GM12875 (cell line): ENCODE measurements around the gene SETBP1.

Experiments used
- H3K4me3 ChIP-seq: one replicate; pipeline ENCODE4 v1.5.1; 2011; ENCODE audit warnings: low read depth, low read length, control low read depth
- TF ChIP-seq, protein P1 (sequence below): IDR thresholded peaks from 2 replicates; pipeline ENCODE4 v1.5.1; 2011; ENCODE audit warnings: low read depth, mild to moderate bottlenecking, control low read depth, inconsistent platforms, low read length, moderate library complexity, borderline replicate concordance; ENCODE audit not compliant: insufficient read depth

Gene SETBP1

DNA sequence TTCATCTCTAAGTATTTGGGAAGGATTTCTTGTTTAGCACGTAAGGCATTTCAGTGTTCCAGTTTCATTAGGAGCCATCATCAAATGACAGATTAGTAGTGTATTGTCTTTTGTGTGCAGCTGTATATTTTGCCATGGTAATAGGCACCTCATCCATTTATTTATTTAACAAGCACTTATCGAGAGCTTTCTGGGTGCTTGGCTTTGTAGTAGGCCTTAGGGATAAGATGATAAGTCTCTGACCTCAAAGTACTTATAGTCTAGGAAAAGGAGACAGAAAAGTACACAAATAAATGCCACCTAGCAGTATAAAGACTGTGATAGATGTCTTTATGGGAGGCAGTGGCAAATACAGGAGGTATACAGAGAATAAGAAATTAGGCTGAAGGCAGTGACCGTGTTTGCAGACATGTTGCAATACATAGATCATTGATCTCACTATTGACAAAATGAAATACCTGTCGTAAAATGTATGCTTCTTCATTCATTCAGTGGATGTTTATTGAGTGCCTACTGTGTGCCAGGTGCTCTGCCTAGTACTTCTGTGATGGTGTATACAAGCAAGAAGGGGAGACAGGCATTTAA is 265.9 kb downstream of the SETBP1 start:
- TF ChIP-seq, protein P1, sequence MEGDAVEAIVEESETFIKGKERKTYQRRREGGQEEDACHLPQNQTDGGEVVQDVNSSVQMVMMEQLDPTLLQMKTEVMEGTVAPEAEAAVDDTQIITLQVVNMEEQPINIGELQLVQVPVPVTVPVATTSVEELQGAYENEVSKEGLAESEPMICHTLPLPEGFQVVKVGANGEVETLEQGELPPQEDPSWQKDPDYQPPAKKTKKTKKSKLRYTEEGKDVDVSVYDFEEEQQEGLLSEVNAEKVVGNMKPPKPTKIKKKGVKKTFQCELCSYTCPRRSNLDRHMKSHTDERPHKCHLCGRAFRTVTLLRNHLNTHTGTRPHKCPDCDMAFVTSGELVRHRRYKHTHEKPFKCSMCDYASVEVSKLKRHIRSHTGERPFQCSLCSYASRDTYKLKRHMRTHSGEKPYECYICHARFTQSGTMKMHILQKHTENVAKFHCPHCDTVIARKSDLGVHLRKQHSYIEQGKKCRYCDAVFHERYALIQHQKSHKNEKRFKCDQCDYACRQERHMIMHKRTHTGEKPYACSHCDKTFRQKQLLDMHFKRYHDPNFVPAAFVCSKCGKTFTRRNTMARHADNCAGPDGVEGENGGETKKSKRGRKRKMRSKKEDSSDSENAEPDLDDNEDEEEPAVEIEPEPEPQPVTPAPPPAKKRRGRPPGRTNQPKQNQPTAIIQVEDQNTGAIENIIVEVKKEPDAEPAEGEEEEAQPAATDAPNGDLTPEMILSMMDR, result no peak
- no peak overlapping the region for H3K4me3 ChIP-seq

DNA sequence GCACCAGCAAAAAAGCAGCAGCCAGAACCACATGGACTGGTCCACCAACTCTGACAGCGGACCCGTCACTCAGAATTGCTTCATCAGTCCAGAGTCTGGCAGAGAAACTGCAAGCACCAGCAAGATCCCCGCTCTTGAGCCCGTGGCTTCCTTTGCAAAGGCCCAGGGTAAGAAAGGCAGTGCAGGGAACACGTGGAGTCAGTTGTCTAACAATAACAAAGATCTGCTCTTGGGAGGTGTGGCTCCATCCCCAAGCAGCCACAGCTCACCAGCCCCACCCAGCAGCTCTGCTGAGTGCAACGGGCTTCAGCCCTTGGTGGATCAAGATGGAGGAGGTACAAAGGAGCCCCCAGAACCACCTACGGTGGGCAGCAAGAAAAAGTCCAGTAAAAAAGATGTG is 269.3 kb downstream of the SETBP1 start:
- no peak overlapping the region for H3K4me3 ChIP-seq
- TF ChIP-seq, protein P1, result no peak

DNA sequence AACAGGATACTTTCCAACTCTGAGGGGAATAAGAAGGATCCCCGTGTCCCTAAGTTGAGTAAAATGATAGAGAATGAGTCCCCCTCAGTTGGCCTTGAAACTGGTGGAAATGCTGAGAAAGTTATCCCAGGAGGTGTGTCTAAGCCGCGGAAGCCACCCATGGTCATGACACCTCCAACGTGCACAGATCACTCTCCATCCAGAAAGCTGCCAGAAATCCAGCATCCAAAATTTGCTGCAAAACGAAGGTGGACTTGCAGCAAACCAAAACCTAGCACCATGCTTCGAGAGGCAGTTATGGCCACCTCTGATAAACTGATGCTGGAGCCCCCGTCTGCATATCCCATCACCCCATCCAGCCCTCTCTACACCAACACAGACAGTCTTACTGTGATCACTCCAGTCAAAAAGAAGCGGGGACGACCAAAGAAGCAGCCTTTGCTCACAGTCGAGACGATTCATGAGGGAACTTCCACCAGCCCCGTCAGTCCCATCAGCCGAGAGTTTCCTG is 270.1 kb downstream of the SETBP1 start:
- no peak overlapping the region for H3K4me3 ChIP-seq
- TF ChIP-seq, protein P1, result no peak

DNA sequence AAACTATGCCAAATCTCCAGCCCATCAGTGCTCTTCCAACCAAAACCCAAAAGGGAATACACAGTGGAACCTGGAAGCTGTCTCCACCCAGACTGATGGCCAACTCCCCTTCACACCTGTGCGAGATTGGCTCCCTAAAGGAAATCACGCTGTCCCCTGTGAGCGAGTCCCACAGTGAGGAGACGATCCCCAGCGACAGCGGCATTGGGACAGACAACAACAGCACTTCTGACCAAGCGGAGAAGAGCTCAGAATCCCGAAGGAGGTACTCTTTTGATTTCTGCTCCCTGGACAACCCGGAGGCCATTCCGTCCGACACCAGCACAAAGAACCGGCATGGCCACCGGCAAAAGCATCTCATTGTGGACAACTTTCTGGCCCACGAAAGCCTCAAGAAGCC is 271.1 kb downstream of the SETBP1 start:
- TF ChIP-seq, protein P1, result no peak
- no peak overlapping the region for H3K4me3 ChIP-seq

DNA sequence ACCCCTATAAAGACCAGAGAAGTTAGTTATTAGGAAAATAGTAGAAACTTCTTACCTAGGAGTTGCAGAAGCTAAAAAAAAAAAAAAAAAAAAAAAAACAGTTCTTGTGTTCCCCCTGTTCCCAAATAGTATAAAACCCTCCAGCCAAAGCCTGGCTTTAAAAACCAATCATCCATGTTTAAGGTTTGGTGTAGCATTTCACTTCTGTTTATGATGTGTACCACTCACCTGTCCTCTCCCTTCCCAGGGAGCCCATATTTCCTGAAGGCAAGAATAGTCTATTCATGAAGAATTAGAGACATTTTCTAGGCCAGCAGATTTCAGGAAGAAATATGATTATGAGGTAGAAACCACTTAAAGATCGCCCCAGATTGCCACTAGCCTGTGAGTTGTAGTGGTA is 273.6 kb downstream of the SETBP1 start:
- no peak overlapping the region for H3K4me3 ChIP-seq

DNA sequence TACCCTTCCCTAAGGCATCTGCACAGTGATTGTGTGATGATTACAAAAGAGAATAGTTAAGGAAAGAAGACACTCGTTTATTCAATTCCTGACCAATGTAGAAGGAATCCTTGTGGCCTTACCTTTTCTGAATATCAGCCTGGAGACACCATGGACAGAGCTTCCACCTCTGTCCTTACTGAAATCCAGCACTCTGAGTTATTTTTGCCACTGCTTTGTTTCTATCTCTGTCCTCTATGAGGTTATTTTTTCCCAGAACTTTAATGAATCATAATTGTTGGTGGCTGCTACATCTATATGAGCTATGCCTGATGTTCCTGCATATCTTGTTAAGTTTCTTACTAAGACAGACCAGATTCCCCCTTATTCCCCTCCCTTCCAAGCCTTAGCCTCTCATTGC is 275.1 kb downstream of the SETBP1 start:
- H3K4me3 ChIP-seq, result no peak overlapping the region
- TF ChIP-seq, protein P1, result no peak

More for the DNA sequence above, 273.6 kb downstream of the SETBP1 start:
- TF ChIP-seq, protein P1, result no peak

DNA sequence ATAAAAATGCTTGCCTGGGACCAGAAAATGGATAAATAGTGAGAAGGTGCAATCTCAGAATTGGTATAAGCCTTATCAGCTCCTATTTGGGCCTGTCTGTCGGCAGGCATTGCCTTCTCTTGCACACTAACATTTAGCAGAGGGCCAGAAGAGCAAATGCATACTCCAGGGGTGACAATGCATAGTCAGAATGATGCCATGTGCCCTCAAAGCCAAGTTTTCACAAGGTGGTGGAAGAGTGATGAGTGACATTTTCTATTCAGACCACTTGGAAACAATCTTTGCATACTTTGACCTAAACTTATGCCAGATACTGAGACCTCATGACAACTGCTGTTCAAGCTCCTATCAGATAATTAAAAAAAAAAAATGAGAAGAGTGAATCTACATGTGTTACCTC is 276.3 kb downstream of the SETBP1 start:
- TF ChIP-seq, protein P1, result no peak
- no peak overlapping the region for H3K4me3 ChIP-seq
